HL-60 (cell line): ENCODE measurements around the gene KIAA1671.
"Not testable (repeated sequence)": the region's sequence is repeated elsewhere in the genome, so short reads cannot be mapped to it uniquely, and the experiment has no call there.

Experiments
- DNase-seq, 2 experiments: peaks; one replicate each; pipeline ENCODE4 v3.0.0-alpha.2; 2010 to 2020; ENCODE audit warnings: low read depth in 1 of 2, low spot score in 1 of 2
- H3K27ac ChIP-seq: fragments of 250-450 bp; sonication (Bioruptor Pico); replicated peaks from 2 replicates; pipeline ENCODE4 v1.5.1; 2020; ENCODE audit warnings: mild to moderate bottlenecking, moderate library complexity
- H3K27me3 ChIP-seq: fragments of 250-450 bp; sonication (Bioruptor Pico); 2 replicates; pipeline ENCODE4 v1.5.1; 2021; ENCODE audit warnings: mild to moderate bottlenecking, moderate library complexity; ENCODE audit not compliant: insufficient read depth, poor library complexity, severe bottlenecking
- H3K4me3 ChIP-seq: replicated peaks from 2 replicates; pipeline ENCODE4 v1.5.1; 2011; ENCODE audit warnings: mild to moderate bottlenecking, control low read depth, low read length; ENCODE audit not compliant: insufficient read depth
- GABPA ChIP-seq: IDR thresholded peaks from 2 replicates; pipeline ENCODE4 v1.6.1; 2012; ENCODE audit warnings: low read depth
- POLR2AphosphoS5 ChIP-seq: IDR thresholded peaks from 2 replicates; pipeline ENCODE4 v1.6.1; 2012; ENCODE audit warnings: low read depth
- SPI1 ChIP-seq: IDR thresholded peaks from 2 replicates; pipeline ENCODE4 v1.6.1; 2012; ENCODE audit warnings: low read depth, mild to moderate bottlenecking, borderline replicate concordance
- TF ChIP-seq, protein P1 (sequence below): IDR thresholded peaks from one replicate; pipeline ENCODE4 v1.5.1; 2011; ENCODE audit warnings: low read length, control low read depth, inconsistent platforms; ENCODE audit not compliant: insufficient read depth
- TF ChIP-seq, protein P2 (sequence below): IDR thresholded peaks from 2 replicates; pipeline ENCODE4 v1.6.1; 2012; ENCODE audit warnings: low read depth; ENCODE audit not compliant: insufficient replicate concordance

Gene KIAA1671

GRCh38 chr22:25176799-25177198, 224.3 kb downstream of the KIAA1671 start:
- TF ChIP-seq SPI1 (no peak), POLR2AphosphoS5 (no peak), GABPA (no peak)
- TF ChIP-seq, protein P1, sequence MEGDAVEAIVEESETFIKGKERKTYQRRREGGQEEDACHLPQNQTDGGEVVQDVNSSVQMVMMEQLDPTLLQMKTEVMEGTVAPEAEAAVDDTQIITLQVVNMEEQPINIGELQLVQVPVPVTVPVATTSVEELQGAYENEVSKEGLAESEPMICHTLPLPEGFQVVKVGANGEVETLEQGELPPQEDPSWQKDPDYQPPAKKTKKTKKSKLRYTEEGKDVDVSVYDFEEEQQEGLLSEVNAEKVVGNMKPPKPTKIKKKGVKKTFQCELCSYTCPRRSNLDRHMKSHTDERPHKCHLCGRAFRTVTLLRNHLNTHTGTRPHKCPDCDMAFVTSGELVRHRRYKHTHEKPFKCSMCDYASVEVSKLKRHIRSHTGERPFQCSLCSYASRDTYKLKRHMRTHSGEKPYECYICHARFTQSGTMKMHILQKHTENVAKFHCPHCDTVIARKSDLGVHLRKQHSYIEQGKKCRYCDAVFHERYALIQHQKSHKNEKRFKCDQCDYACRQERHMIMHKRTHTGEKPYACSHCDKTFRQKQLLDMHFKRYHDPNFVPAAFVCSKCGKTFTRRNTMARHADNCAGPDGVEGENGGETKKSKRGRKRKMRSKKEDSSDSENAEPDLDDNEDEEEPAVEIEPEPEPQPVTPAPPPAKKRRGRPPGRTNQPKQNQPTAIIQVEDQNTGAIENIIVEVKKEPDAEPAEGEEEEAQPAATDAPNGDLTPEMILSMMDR = no peak
- TF ChIP-seq, protein P2, sequence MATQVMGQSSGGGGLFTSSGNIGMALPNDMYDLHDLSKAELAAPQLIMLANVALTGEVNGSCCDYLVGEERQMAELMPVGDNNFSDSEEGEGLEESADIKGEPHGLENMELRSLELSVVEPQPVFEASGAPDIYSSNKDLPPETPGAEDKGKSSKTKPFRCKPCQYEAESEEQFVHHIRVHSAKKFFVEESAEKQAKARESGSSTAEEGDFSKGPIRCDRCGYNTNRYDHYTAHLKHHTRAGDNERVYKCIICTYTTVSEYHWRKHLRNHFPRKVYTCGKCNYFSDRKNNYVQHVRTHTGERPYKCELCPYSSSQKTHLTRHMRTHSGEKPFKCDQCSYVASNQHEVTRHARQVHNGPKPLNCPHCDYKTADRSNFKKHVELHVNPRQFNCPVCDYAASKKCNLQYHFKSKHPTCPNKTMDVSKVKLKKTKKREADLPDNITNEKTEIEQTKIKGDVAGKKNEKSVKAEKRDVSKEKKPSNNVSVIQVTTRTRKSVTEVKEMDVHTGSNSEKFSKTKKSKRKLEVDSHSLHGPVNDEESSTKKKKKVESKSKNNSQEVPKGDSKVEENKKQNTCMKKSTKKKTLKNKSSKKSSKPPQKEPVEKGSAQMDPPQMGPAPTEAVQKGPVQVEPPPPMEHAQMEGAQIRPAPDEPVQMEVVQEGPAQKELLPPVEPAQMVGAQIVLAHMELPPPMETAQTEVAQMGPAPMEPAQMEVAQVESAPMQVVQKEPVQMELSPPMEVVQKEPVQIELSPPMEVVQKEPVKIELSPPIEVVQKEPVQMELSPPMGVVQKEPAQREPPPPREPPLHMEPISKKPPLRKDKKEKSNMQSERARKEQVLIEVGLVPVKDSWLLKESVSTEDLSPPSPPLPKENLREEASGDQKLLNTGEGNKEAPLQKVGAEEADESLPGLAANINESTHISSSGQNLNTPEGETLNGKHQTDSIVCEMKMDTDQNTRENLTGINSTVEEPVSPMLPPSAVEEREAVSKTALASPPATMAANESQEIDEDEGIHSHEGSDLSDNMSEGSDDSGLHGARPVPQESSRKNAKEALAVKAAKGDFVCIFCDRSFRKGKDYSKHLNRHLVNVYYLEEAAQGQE = no peak
- Histone ChIP-seq H3K27ac (no peak overlapping the region), H3K27me3 (peaks cover 8% of the 10 kb centered on the region), H3K4me3 (no peak overlapping the region)
- DNase-seq = no peak

GRCh38 chr22:25177226-25177625, 224.7 kb downstream of the KIAA1671 start:
- no peak for DNase-seq

GRCh38 chr22:25177895-25178294, 225.4 kb downstream of the KIAA1671 start:
- no peak for TF ChIP-seq POLR2AphosphoS5
- TF ChIP-seq, protein P1 = no peak
- no peak for TF ChIP-seq SPI1
- TF ChIP-seq GABPA = no peak
- TF ChIP-seq, protein P2 = no peak
- DNase-seq = no peak
- H3K4me3 ChIP-seq = no peak overlapping the region
- no peak overlapping the region for H3K27ac ChIP-seq
- peaks cover 8% of the 10 kb centered on the region for H3K27me3 ChIP-seq

More at GRCh38 chr22:25177226-25177625, 224.7 kb downstream of the KIAA1671 start:
- Histone ChIP-seq H3K27ac (no peak overlapping the region), H3K27me3 (peaks cover 8% of the 10 kb centered on the region), H3K4me3 (no peak overlapping the region)
- no peak for TF ChIP-seq SPI1
- TF ChIP-seq, protein P1 = no peak
- no peak for TF ChIP-seq GABPA
- TF ChIP-seq POLR2AphosphoS5 = no peak
- TF ChIP-seq, protein P2 = no peak

GRCh38 chr22:25178348-25178747, 225.8 kb downstream of the KIAA1671 start:
- not testable (repeated sequence) for DNase-seq, H3K4me3 ChIP-seq, H3K27ac ChIP-seq, H3K27me3 ChIP-seq

DNA sequence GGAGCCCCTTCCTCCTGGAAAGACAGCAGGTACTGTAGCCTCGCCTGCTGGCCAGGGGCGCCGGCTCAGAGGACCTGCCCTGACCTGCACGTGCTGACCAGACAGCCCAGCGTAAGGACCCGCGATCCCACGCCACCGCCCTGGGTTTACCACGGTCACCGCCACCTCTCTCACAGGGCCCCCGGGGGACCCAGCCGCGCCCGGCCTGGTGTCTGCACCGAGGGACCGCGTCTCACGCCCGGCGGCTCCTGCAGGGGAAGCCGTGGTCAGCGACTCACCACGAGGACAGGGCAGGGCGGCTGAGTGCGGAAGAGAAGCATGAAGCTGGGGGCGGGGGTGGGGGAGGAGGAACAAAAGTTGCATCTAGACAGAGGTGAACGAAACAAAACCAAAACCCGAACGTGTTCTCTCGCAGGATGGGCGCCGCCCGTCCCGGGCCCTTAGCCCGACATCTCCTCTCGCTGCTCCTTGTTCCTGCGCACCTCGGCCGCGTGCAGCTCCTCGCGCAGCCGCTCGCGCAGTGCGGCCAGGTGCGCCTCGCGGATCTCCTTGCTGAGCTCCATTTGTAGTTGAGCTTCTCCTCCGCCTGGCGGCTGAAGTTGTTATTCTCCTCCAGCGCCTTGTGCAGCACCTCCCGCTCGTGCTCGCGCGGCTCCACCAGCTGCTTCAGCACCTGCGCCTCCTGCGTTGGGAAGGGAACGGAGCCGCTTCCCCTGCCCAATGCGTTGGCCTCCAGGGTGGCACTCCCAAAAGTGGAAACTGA, 226.5 kb downstream of the KIAA1671 start:
- H3K27me3 ChIP-seq, H3K27ac ChIP-seq, H3K4me3 ChIP-seq, DNase-seq: not testable (repeated sequence)
